ENCODE measurements around the gene BUB1B.
A peak's percentile ranks its signal among the peaks of the same experiment; 100 is the strongest.

The BUB1B gene

GRCh38 chr15:40198355-40199085 is 37.7 kb downstream of the BUB1B start:
- TF ChIP-seq CTCF (IDR thresholded peaks at IDR 0.05; ENCODE audit: low read depth, low read length, missing control alignments): no peak
- no peak overlapping the region for H3K4me3 ChIP-seq (ENCODE audit: low read depth, low read length)
- DNase-seq (ENCODE audit: low read depth): no peak

GRCh38 chr15:40204100-40204499 is 43.2 kb downstream of the BUB1B start:
- no peak overlapping the region for H3K4me3 ChIP-seq (ENCODE audit: low read depth, low read length)
- DNase-seq (ENCODE audit: low read depth): no peak
- TF ChIP-seq CTCF (IDR thresholded peaks at IDR 0.05; ENCODE audit: low read depth, low read length, missing control alignments): no peak

DNA sequence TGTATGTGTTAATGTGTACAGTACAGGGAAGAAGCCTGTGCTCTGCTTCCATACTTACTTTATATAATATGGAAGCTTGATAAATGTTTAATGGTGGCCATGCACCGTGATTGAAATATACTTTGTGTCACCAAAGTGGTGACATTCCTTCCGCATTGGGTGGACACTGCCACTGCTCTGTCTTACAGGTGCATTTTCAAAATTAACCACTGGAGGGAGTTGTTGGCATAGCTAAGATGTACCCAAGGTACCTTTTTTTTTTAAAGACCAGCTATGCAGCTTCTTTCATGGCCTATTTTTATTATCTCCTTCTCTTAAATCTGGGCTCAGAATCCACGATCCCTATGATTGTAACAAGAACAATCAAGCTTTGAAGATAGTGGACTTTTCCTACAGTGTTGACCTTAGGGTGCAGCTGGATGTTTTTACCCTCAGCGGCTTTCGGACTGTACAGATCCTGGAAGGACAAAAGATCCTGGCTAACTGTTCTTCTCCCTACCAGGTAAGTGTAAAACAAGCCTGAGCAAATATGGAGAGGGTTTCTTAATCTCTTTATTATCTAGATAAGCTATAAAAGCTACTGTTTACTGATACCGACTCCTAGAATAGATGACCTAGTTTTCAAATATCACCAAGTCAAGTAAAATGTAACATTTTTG is 56.4 kb downstream of the BUB1B start:
- peak; percentile 74 for TF ChIP-seq CTCF (IDR thresholded peaks at IDR 0.05; ENCODE audit: low read depth, low read length, missing control alignments)
- H3K4me3 ChIP-seq (ENCODE audit: low read depth, low read length): no peak overlapping the region
- peak; percentile 25 for DNase-seq (ENCODE audit: low read depth)

GRCh38 chr15:40219801-40220200 is 58.9 kb downstream of the BUB1B start:
- TF ChIP-seq CTCF (IDR thresholded peaks at IDR 0.05; ENCODE audit: low read depth, low read length, missing control alignments): no peak

DNA sequence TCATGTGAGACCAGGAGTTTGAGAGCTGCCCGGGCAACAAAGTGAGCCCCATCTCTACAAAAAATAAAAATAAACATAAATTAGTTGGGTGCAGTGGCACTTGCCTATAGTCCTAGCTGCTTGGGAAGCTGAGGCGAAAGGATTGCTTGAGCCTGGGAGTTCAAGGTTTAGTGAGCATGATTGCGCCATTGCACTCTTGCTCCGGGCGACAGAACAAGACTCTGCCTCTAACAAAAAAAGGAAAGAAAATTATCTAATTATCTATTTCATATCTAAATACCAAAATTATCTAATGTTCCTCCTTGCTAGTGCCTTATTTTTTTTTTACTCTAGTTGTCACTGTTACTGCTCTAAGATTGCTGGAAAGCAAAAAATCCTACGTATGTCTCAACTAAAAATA is 61.3 kb downstream of the BUB1B start:
- TF ChIP-seq CTCF (IDR thresholded peaks at IDR 0.05; ENCODE audit: low read depth, low read length, missing control alignments): no peak
- H3K4me3 ChIP-seq (ENCODE audit: low read depth, low read length): no peak overlapping the region
- no peak for DNase-seq (ENCODE audit: low read depth)

More at GRCh38 chr15:40219801-40220200, 58.9 kb downstream of the BUB1B start:
- no peak for DNase-seq (ENCODE audit: low read depth)
- H3K4me3 ChIP-seq (ENCODE audit: low read depth, low read length): no peak overlapping the region

GRCh38 chr15:40226736-40227135 is 65.9 kb downstream of the BUB1B start:
- TF ChIP-seq CTCF (IDR thresholded peaks at IDR 0.05; ENCODE audit: low read depth, low read length, missing control alignments): no peak

More at GRCh38 chr15:40226736-40227135, 65.9 kb downstream of the BUB1B start:
- DNase-seq (ENCODE audit: low read depth): no peak
- H3K4me3 ChIP-seq (ENCODE audit: low read depth, low read length): no peak overlapping the region

All from GM12864 (cell line).